ENCODE measurements around the gene PIGZ.

PIGZ gene

GRCh38 chr3:196983186-196983585, 14.6 kb upstream of the PIGZ start:
- no peak for DNase-seq (ENCODE audit: low read depth in 2 of 2)

GRCh38 chr3:196981657-196982056, 13.0 kb upstream of the PIGZ start:
- DNase-seq (ENCODE audit: low read depth in 2 of 2), result no peak

DNA sequence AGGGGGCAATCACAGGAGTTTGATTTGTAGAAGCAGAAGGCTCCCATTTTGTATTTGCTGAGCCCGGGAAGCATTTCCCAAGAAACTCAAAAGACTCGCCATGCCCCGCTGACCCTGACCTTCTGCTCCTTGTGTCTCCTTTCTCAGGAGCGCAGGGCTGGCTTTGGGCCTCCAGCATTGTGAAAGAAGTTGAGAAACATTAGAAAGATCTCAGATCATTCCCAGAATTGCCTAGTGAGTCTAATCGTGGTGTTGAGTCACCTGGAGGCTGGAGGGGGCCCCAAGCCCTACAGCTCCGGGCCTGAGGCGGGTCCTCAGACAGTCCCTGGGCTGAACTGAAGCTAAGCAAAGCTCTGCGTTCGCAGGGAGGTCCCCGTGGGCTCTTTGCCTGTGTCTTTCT, 10.9 kb upstream of the PIGZ start:
- DNase-seq (ENCODE audit: low read depth in 2 of 2), result no peak

GRCh38 chr3:196976941-196977340, 8.3 kb upstream of the PIGZ start:
- DNase-seq (ENCODE audit: low read depth in 2 of 2), result no peak

- no peak for DNase-seq (ENCODE audit: low read depth in 2 of 2)
Measured at GRCh38 chr3:196975349-196975748, 6.7 kb upstream of the PIGZ start.

- no peak for DNase-seq (ENCODE audit: low read depth in 2 of 2)
Measured at GRCh38 chr3:196974661-196975060, 6.0 kb upstream of the PIGZ start.

DNA sequence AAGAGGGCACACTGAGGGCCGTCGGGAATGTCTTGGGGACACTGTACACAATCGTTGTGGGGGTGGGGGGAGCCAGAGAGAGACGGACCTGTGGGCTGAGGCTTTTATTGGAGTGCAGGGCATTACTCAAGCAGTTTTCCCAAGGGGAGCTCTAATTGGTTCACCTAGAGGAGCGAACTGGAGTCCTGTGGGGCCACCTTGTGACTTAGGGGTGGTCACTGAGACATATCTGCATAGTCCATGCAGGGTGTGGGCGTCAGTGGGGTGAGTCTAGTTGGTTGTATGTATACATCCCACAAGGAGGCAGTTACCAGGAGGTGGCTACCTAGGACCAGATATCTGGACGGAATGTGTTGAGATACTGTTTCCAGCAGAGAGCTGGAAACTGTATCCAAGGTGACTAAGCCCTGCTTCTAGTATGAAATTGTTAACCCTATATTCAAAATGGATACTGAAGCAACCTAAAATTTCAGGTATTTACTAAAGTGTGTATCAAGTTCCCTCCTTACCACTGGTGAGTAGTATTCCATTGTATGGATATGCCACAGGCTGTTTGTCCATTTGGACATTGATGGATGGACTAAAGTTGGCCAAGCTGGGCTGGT, 2.6 kb upstream of the PIGZ start:
- DNase-seq (ENCODE audit: low read depth in 2 of 2), result no peak

GRCh38 chr3:196970547-196971093, 2.0 kb upstream of the PIGZ start:
- DNase-seq (ENCODE audit: low read depth in 2 of 2), result no peak

DNA sequence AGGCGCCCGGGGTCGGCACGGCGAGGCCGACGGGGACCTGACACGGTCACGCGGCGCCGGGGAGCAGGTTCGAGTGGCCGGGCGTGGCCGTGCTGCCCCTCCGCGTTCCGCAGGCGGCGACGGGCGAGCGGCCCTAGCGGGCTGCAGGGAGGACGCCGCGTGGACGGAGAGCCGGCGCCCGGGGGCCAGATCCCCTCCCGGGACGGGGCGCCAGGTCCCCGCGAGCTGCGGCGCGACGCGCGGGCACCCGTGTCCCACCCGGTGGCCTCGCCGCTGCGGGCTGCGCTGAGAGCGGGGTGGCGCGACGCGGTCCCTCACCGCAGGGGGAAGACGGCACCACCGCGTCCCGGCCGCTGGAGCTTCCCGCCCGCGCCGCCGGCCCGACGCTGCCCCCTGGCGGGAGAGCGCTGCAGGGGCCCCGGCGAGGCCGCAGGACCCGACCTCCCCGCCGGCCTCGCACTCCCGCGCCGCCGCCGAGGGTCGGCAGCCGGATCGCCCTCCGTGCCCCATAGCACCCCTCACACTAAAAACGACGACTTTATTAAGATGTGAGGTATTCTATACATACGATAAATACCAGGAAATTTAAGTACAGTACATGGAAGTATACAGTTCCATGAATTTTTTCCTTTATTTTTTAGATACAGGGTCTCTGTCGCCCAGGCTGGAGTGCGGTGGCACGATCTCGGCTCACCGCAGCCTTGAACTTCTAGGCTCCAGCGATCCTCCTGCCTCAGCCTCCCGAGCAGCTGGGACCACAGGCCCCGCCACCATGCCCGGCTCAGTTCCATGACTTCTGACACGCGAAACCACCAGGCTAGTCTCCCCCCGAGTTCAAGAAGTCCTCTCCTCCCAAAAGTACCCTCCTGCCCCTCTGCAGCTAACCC, 1.3 kb upstream of the PIGZ start:
- peak in 1 of 2 donors; percentile 36 for DNase-seq (ENCODE audit: low read depth in 2 of 2)

DNA sequence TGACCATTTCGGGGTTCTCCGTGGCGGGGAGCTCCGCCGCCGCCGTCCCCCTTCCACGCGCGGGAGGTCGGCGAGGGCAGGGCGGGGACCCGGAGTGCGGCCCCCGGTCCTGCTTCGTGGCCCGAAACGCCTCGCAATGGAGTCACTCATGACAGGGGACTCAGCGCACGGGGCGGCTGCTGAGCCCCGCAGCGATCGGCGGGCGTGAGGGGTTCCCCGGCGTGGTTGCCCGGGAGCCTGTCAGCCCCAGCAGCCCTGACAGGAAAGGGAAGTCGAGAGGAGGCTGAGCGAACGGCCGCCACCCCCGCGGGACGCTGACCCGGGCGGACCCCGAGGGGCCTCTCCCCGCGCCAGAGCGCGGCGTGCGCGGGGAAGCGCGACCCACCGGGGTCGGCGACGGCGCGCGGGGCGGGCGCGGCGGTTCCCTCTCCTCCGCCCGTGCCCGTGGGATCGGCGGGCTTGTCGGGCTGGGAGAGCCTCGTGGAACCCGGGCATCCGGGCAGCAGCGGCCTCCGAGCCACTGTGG, 564 bp upstream of the PIGZ start:
- no peak for DNase-seq (ENCODE audit: low read depth in 2 of 2)

- no peak for DNase-seq (ENCODE audit: low read depth in 2 of 2)
Measured at GRCh38 chr3:196967412-196968232, 1.0 kb downstream of the PIGZ start.

GRCh38 chr3:196966526-196967401, 1.9 kb downstream of the PIGZ start:
- no peak for DNase-seq (ENCODE audit: low read depth in 2 of 2)

DNA sequence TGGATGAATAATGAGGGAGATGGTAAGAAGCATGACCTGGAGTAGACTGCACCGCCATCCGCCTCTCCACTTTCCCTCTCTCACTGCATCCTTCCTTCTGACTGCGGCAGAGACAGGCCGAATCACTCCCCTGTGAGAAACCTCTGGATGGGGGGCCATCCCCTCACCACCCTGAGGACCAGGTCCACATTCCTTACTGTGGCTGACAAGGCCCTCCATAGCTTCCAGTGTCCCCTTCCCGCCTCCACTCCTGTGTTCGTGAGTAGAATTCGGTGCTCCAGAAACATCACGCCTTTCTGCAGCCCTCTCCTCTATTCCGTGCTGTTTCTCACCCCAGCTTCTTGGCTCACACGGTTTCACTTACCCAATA, 2.8 kb downstream of the PIGZ start:
- no peak for DNase-seq (ENCODE audit: low read depth in 2 of 2)

GRCh38 chr3:196965112-196965803, 3.4 kb downstream of the PIGZ start:
- no peak for DNase-seq (ENCODE audit: low read depth in 2 of 2)

- DNase-seq (ENCODE audit: low read depth in 2 of 2), result no peak
Measured at GRCh38 chr3:196963631-196963953, 5.0 kb downstream of the PIGZ start.

- no peak for DNase-seq (ENCODE audit: low read depth in 2 of 2)
Measured at GRCh38 chr3:196962930-196963630, 5.6 kb downstream of the PIGZ start.

GRCh38 chr3:196962108-196962929, 6.3 kb downstream of the PIGZ start:
- no peak for DNase-seq (ENCODE audit: low read depth in 2 of 2)

- no peak for DNase-seq (ENCODE audit: low read depth in 2 of 2)
Measured at GRCh38 chr3:196954832-196955231, 13.8 kb downstream of the PIGZ start.

- DNase-seq (ENCODE audit: low read depth in 2 of 2), result no peak
Measured at GRCh38 chr3:196951371-196951770, 17.3 kb downstream of the PIGZ start.

Measured in activated CD8-positive, alpha-beta memory T cell treated with anti-CD3 and anti-CD28 coated beads for 4 hours (primary cell).